ENCODE data around the gene RBM20.
"Not testable (repeated sequence)": the region's sequence is repeated elsewhere in the genome, so short reads cannot be mapped to it uniquely, and the experiment has no call there.

Gene RBM20

GRCh38 chr10:110649347-110650264, 5.5 kb downstream of the RBM20 start:
- peak; percentile 22 to 36 for DNase-seq

GRCh38 chr10:110650265-110650668, 6.1 kb downstream of the RBM20 start:
- DNase-seq = no peak

GRCh38 chr10:110651044-110651958, 7.2 kb downstream of the RBM20 start:
- peak; percentile 61 to 68 for DNase-seq

- DNase-seq = no peak
These were observed 8.5 kb downstream of the RBM20 start for GRCh38 chr10:110652475-110653118.

GRCh38 chr10:110655320-110655719, 11.2 kb downstream of the RBM20 start:
- DNase-seq = no peak

- no peak for DNase-seq
These were observed 12.5 kb downstream of the RBM20 start for GRCh38 chr10:110656612-110657011.

GRCh38 chr10:110657973-110658691, 14.0 kb downstream of the RBM20 start:
- DNase-seq = no peak

GRCh38 chr10:110659558-110659957, 15.4 kb downstream of the RBM20 start:
- no peak for DNase-seq

- DNase-seq = not testable (repeated sequence)
These were observed 16.2 kb downstream of the RBM20 start for GRCh38 chr10:110660289-110660688.

- no peak for DNase-seq
These were observed 17.2 kb downstream of the RBM20 start for GRCh38 chr10:110661292-110661691.

- peak in 1 of 2 experiments; percentile 18 for DNase-seq
These were observed 20.6 kb downstream of the RBM20 start for GRCh38 chr10:110664483-110665420.

- DNase-seq = not testable (repeated sequence)
These were observed 22.1 kb downstream of the RBM20 start for GRCh38 chr10:110666259-110666658.

GRCh38 chr10:110666673-110667072, 22.5 kb downstream of the RBM20 start:
- DNase-seq = no peak

- DNase-seq = no peak
These were observed 23.6 kb downstream of the RBM20 start for GRCh38 chr10:110667620-110668343.

GRCh38 chr10:110668443-110668842, 24.3 kb downstream of the RBM20 start:
- no peak for DNase-seq

GRCh38 chr10:110670335-110670734, 26.2 kb downstream of the RBM20 start:
- no peak for DNase-seq

GRCh38 chr10:110671788-110672579, 27.8 kb downstream of the RBM20 start:
- DNase-seq = peak; percentile 92 to 97

- DNase-seq = peak in 1 of 2 experiments; percentile 73
These were observed 28.4 kb downstream of the RBM20 start for GRCh38 chr10:110672580-110672919.

- DNase-seq = no peak
These were observed 31.9 kb downstream of the RBM20 start for GRCh38 chr10:110676016-110676415.

Measured in Kasumi-1 (cell line).